ENCODE data around the gene PITPNC1.

Gene PITPNC1

DNA sequence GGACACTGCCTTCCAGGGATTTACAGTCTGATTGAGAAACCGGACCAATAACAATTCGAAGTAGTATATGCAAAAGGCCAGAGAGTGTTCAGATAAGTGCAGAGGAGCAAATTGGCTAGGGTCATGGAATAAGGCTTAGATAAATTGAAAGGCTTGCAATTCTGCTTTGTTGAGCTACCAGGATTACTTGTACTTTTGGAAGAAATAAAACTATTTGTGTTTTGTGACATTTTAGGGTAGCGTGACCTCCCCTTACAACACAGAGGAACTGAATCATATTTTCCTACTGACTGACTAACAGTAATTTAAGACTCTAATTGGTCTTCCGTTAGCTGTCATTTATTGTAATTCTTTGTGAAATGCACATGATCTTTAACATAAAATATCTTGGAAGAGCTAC lies 104.7 kb downstream of the PITPNC1 start:
- TF ChIP-seq YY1 (IDR thresholded peaks at IDR 0.05; ENCODE audit: insufficient read depth, insufficient read length), result no peak
- TF ChIP-seq SUZ12 (IDR thresholded peaks at IDR 0.05; ENCODE audit: extremely low read depth, insufficient read depth, insufficient read length), result no peak
- no peak for TF ChIP-seq ZNF274 (IDR thresholded peaks at IDR 0.05; ENCODE audit: low read depth, low read length)
- Histone ChIP-seq H3K9me3 (ENCODE audit: insufficient read depth, low read length) (no peaks in the 10 kb centered on the region), H3K36me3 (ENCODE audit: insufficient read depth, insufficient read length, low read length) (no peaks in the 10 kb centered on the region), H3K27me3 (ENCODE audit: insufficient read depth, insufficient read length) (no peaks in the 10 kb centered on the region), H3K9ac (ENCODE audit: insufficient read length, low read depth) (no peak overlapping the region), H3K4me3 (ENCODE audit: insufficient read length, low read depth) (no peak overlapping the region), H3K4me1 (ENCODE audit: insufficient read depth, insufficient read length) (no peaks in the 10 kb centered on the region)
- no peak for DNase-seq (ENCODE audit: low read depth, low spot score)

GRCh38 chr17:67482764-67483163 lies 105.7 kb downstream of the PITPNC1 start:
- H3K9me3 ChIP-seq (ENCODE audit: insufficient read depth, low read length), result no peaks in the 10 kb centered on the region
- TF ChIP-seq SUZ12 (IDR thresholded peaks at IDR 0.05; ENCODE audit: extremely low read depth, insufficient read depth, insufficient read length), result no peak
- H3K4me1 ChIP-seq (ENCODE audit: insufficient read depth, insufficient read length), result no peaks in the 10 kb centered on the region
- H3K36me3 ChIP-seq (ENCODE audit: insufficient read depth, insufficient read length, low read length), result no peaks in the 10 kb centered on the region
- DNase-seq (ENCODE audit: low read depth, low spot score), result no peak
- no peak overlapping the region for H3K9ac ChIP-seq (ENCODE audit: insufficient read length, low read depth)
- no peaks in the 10 kb centered on the region for H3K27me3 ChIP-seq (ENCODE audit: insufficient read depth, insufficient read length)
- H3K4me3 ChIP-seq (ENCODE audit: insufficient read length, low read depth), result no peak overlapping the region

- H3K4me1 ChIP-seq (ENCODE audit: insufficient read depth, insufficient read length), result no peaks in the 10 kb centered on the region
- TF ChIP-seq SUZ12 (IDR thresholded peaks at IDR 0.05; ENCODE audit: extremely low read depth, insufficient read depth, insufficient read length), result no peak
- no peak for TF ChIP-seq YY1 (IDR thresholded peaks at IDR 0.05; ENCODE audit: insufficient read depth, insufficient read length)
- TF ChIP-seq ZNF274 (IDR thresholded peaks at IDR 0.05; ENCODE audit: low read depth, low read length), result no peak
- no peaks in the 10 kb centered on the region for H3K27me3 ChIP-seq (ENCODE audit: insufficient read depth, insufficient read length)
- H3K4me3 ChIP-seq (ENCODE audit: insufficient read length, low read depth), result no peak overlapping the region
- no peak for DNase-seq (ENCODE audit: low read depth, low spot score)
- H3K9me3 ChIP-seq (ENCODE audit: insufficient read depth, low read length), result no peaks in the 10 kb centered on the region
- no peaks in the 10 kb centered on the region for H3K36me3 ChIP-seq (ENCODE audit: insufficient read depth, insufficient read length, low read length)
- no peak overlapping the region for H3K9ac ChIP-seq (ENCODE audit: insufficient read length, low read depth)
Observed at GRCh38 chr17:67484261-67484660, 107.2 kb downstream of the PITPNC1 start.

DNA sequence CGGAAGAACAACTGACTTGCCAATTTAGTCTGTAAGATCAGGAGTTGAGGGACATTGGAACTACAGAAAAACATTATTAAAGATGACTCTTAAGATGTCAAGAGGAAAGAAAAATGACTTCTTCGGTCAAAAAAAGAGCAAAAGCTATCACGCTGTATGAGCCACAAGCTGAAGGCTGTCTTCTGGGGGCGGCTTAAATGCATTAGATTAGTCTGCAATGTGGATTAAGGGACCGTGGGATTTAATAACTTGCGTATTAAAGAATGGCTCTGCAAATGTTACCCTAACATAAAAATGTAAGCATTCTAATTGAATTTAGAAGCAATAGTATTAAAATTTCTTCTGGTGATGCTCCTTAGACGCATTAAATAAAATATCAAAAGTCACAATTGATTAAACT lies 108.6 kb downstream of the PITPNC1 start:
- Histone ChIP-seq H3K4me3 (ENCODE audit: insufficient read length, low read depth) (no peak overlapping the region), H3K4me1 (ENCODE audit: insufficient read depth, insufficient read length) (no peaks in the 10 kb centered on the region), H3K36me3 (ENCODE audit: insufficient read depth, insufficient read length, low read length) (no peaks in the 10 kb centered on the region), H3K9ac (ENCODE audit: insufficient read length, low read depth) (no peak overlapping the region), H3K9me3 (ENCODE audit: insufficient read depth, low read length) (no peaks in the 10 kb centered on the region), H3K27me3 (ENCODE audit: insufficient read depth, insufficient read length) (no peaks in the 10 kb centered on the region)
- TF ChIP-seq YY1 (IDR thresholded peaks at IDR 0.05; ENCODE audit: insufficient read depth, insufficient read length) (no peak), SUZ12 (IDR thresholded peaks at IDR 0.05; ENCODE audit: extremely low read depth, insufficient read depth, insufficient read length) (no peak), ZNF274 (IDR thresholded peaks at IDR 0.05; ENCODE audit: low read depth, low read length) (no peak)
- no peak for DNase-seq (ENCODE audit: low read depth, low spot score)

GRCh38 chr17:67487506-67487905 lies 110.4 kb downstream of the PITPNC1 start:
- Histone ChIP-seq H3K36me3 (ENCODE audit: insufficient read depth, insufficient read length, low read length) (no peaks in the 10 kb centered on the region), H3K4me1 (ENCODE audit: insufficient read depth, insufficient read length) (peaks cover 10% of the 10 kb centered on the region), H3K27me3 (ENCODE audit: insufficient read depth, insufficient read length) (no peaks in the 10 kb centered on the region), H3K9me3 (ENCODE audit: insufficient read depth, low read length) (no peaks in the 10 kb centered on the region), H3K9ac (ENCODE audit: insufficient read length, low read depth) (no peak overlapping the region), H3K4me3 (ENCODE audit: insufficient read length, low read depth) (no peak overlapping the region)
- TF ChIP-seq YY1 (IDR thresholded peaks at IDR 0.05; ENCODE audit: insufficient read depth, insufficient read length) (no peak), SUZ12 (IDR thresholded peaks at IDR 0.05; ENCODE audit: extremely low read depth, insufficient read depth, insufficient read length) (no peak), ZNF274 (IDR thresholded peaks at IDR 0.05; ENCODE audit: low read depth, low read length) (no peak)
- DNase-seq (ENCODE audit: low read depth, low spot score), result no peak

DNA sequence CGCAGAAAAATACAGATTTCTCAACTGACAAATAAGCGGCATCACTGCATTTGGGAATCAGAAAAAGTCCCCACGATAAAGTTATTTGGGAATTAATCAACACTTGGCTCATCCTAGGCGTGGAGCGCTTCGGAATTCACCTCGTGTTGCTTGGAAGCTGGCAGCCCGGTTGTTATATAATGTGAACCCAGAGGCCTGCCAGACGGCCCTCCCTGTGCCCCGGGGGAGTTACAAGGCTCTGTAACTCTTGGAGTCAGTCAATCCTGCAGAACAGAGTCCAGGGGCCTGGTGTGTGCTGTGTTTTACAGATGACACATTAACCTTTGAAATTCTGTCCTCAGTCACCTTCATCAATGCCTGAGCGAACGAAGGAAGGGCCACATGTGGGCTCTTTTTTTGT lies 111.1 kb downstream of the PITPNC1 start:
- no peaks in the 10 kb centered on the region for H3K9me3 ChIP-seq (ENCODE audit: insufficient read depth, low read length)
- TF ChIP-seq ZNF274 (IDR thresholded peaks at IDR 0.05; ENCODE audit: low read depth, low read length), result no peak
- no peak for TF ChIP-seq SUZ12 (IDR thresholded peaks at IDR 0.05; ENCODE audit: extremely low read depth, insufficient read depth, insufficient read length)
- no peak for TF ChIP-seq YY1 (IDR thresholded peaks at IDR 0.05; ENCODE audit: insufficient read depth, insufficient read length)
- H3K27me3 ChIP-seq (ENCODE audit: insufficient read depth, insufficient read length), result no peaks in the 10 kb centered on the region
- H3K4me3 ChIP-seq (ENCODE audit: insufficient read length, low read depth), result no peak overlapping the region
- H3K9ac ChIP-seq (ENCODE audit: insufficient read length, low read depth), result no peak overlapping the region
- no peak for DNase-seq (ENCODE audit: low read depth, low spot score)
- H3K4me1 ChIP-seq (ENCODE audit: insufficient read depth, insufficient read length), result peaks cover 10% of the 10 kb centered on the region
- no peaks in the 10 kb centered on the region for H3K36me3 ChIP-seq (ENCODE audit: insufficient read depth, insufficient read length, low read length)

DNA sequence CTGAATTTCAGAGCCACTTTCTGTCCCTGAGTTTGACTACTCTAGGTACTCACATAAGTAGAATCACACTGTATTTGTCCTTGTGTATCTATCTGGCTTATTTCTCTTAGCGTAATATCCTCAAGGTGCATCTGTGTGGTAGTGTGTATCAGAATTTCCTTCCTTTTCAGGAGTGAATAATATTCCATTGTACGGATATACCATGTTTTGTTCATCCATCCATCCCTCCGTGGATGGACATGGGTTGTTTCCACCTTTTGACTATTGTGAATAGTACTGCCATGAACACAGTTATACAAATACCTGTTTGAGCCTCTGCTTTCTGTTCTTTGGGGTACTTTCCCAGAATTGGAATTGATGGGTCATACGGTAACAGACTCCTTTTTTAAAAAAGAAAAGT lies 111.7 kb downstream of the PITPNC1 start:
- Histone ChIP-seq H3K27me3 (ENCODE audit: insufficient read depth, insufficient read length) (no peaks in the 10 kb centered on the region), H3K9ac (ENCODE audit: insufficient read length, low read depth) (no peak overlapping the region), H3K9me3 (ENCODE audit: insufficient read depth, low read length) (no peaks in the 10 kb centered on the region), H3K36me3 (ENCODE audit: insufficient read depth, insufficient read length, low read length) (no peaks in the 10 kb centered on the region), H3K4me1 (ENCODE audit: insufficient read depth, insufficient read length) (peaks cover 10% of the 10 kb centered on the region), H3K4me3 (ENCODE audit: insufficient read length, low read depth) (no peak overlapping the region)
- no peak for DNase-seq (ENCODE audit: low read depth, low spot score)
- TF ChIP-seq SUZ12 (IDR thresholded peaks at IDR 0.05; ENCODE audit: extremely low read depth, insufficient read depth, insufficient read length), result no peak
- TF ChIP-seq YY1 (IDR thresholded peaks at IDR 0.05; ENCODE audit: insufficient read depth, insufficient read length), result no peak
- no peak for TF ChIP-seq ZNF274 (IDR thresholded peaks at IDR 0.05; ENCODE audit: low read depth, low read length)

DNA sequence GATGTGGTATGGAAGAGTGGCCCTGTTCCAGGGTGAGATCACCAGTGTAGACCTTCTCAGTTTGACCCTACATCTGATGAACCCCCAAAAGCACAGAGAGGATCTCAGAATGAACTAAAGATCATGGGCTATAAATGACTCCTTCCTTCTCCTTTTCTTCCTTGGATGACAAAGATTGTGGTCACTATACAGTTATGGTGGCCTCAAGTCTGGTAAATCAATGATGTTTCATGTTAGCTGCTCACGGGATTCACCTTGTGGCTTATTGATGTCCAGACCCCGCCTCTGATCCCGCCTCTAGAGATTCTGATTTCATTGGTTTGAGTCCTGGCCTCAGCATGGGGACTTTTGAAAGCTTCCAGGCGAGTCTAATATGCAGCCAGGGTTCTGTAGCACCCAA lies 112.2 kb downstream of the PITPNC1 start:
- TF ChIP-seq YY1 (IDR thresholded peaks at IDR 0.05; ENCODE audit: insufficient read depth, insufficient read length), result no peak
- no peak for TF ChIP-seq ZNF274 (IDR thresholded peaks at IDR 0.05; ENCODE audit: low read depth, low read length)
- no peak for TF ChIP-seq SUZ12 (IDR thresholded peaks at IDR 0.05; ENCODE audit: extremely low read depth, insufficient read depth, insufficient read length)
- H3K27me3 ChIP-seq (ENCODE audit: insufficient read depth, insufficient read length), result no peaks in the 10 kb centered on the region
- H3K9me3 ChIP-seq (ENCODE audit: insufficient read depth, low read length), result no peaks in the 10 kb centered on the region
- peaks cover 10% of the 10 kb centered on the region for H3K4me1 ChIP-seq (ENCODE audit: insufficient read depth, insufficient read length)
- no peak for DNase-seq (ENCODE audit: low read depth, low spot score)
- no peak overlapping the region for H3K4me3 ChIP-seq (ENCODE audit: insufficient read length, low read depth)
- no peaks in the 10 kb centered on the region for H3K36me3 ChIP-seq (ENCODE audit: insufficient read depth, insufficient read length, low read length)
- no peak overlapping the region for H3K9ac ChIP-seq (ENCODE audit: insufficient read length, low read depth)
